Adrenal gland (tissue), 12 donors: ENCODE measurements around the gene MAD1L1. TPM values are rescaled to one million over a fixed set of nuclear protein-coding genes. Genes with fewer than 3 reads are reported as not detected.

Source experiments
- DNase-seq, 7 donors: peaks; one replicate each; pipeline ENCODE4 v3.0.0-alpha.2; 2019 to 2020
- H3K27ac ChIP-seq, 5 donors: fragments of 200-600 bp; sonication (generic) in 4 of 5; 1 replicate in 3 of 5; 2 replicates in 2 of 5; pipeline versions ENCODE4 v1.5.1 to v1.8.0; 2016 to 2020; ENCODE audit warnings: mild to moderate bottlenecking in 1 of 5
- H3K27me3 ChIP-seq: fragments of 200-600 bp; 2 replicates; pipeline ENCODE4 v1.8.0; 2021
- H3K36me3 ChIP-seq, 2 donors: fragments of 200-600 bp; replicated peaks in 1 of 2; 1 replicate in 1 of 2; 2 replicates in 1 of 2; pipeline versions ENCODE4 v1.5.1 to v1.8.0; 2018 to 2022
- H3K4me1 ChIP-seq, 2 donors: fragments of 200-600 bp; replicated peaks in 1 of 2; 1 replicate in 1 of 2; 2 replicates in 1 of 2; pipeline versions ENCODE4 v1.5.1 to v1.8.0; 2018 to 2021
- H3K4me3 ChIP-seq, 4 donors: fragments of 200-600 bp; sonication (generic) in 3 of 4; one replicate each; pipeline ENCODE4 v1.5.1; 2016 to 2018
- H3K9me3 ChIP-seq, 3 donors: fragments of 200-600 bp; sonication (generic) in 1 of 3; replicated peaks in 1 of 3; 1 replicate in 2 of 3; 2 replicates in 1 of 3; pipeline versions ENCODE4 v1.5.1 to v1.8.0; 2016 to 2021
- POLR2A ChIP-seq, 2 donors: fragments of 450-650 bp; IDR thresholded peaks; one replicate each; pipeline ENCODE4 v1.6.1; 2017; ENCODE audit warnings: antibody characterized with exemption in 2 of 2, mild to moderate bottlenecking in 2 of 2, moderate library complexity in 1 of 2
- WGBS, 4 donors: extraction: QIAGEN DNeasy Blood & Tissue Kit in 2 of 4; methylation state at CpG; one replicate each; pipeline versions ENCODE4 v1.1.5 to v1.1.7; 2013 to 2017; 5-methylcytosine and 5-hydroxymethylcytosine counted together
- intact Hi-C, 2 donors: fragments of 100-400 bp; cut with DNase I; formaldehyde crosslinking; loops; one replicate each; pipeline versions ENCODE4 v1.14.1 to v1.15.0; 2022 to 2023
- polyA plus RNA-seq, 3 donors: library from polyadenylated mRNA; stranded (reverse); fragments of 200-250 nt in 2 of 3; fragments of 350-450 nt in 1 of 3; fragmentation: Illumina TruSeq in 1 of 3; extraction: RNeasy Lipid Tissue Mini Kit (QIAGEN cat#74804) in 1 of 3; gene quantifications; one replicate each; pipeline ENCODE4 v1.2.3, GENCODE V29; 2013 to 2014
- total RNA-seq, 9 donors: library from RNA; depleted of rRNA in 4 of 9; stranded (reverse); fragments of >200 nt in 4 of 9; fragments of 120-200 nt in 1 of 9; fragmentation: NEBNext Ultra II Directional in 1 of 9; extraction: Animal tissue kit (Norgen Biotek cat#: 25700) in 1 of 9; gene quantifications; one replicate each; pipeline versions ENCODE4 v1.1.0 to v1.2.4, GENCODE V29; 2013 to 2023
- TF ChIP-seq, protein P1 (sequence below), 6 experiments: fragments of 450-650 bp in 4 of 6; fragments of 200-600 bp in 2 of 6; sonication (generic) in 1 of 6; IDR thresholded peaks; 1 replicate in 5 of 6; 2 replicates in 1 of 6; pipeline versions ENCODE4 v1.5.1 to v1.8.0; 2016 to 2021; ENCODE audit warnings: antibody characterized with exemption in 6 of 6, mild to moderate bottlenecking in 2 of 6, moderate library complexity in 1 of 6
- donor health status: healthy with polysubstance abuse.
- donor health status: Bipolar disorder and iron deficiency.
- donor health status: DM: yes; HTN: yes; CAD: no.
- donor health status: DM: no; HTN: no; CAD: no.
- donor health status: DM: no; HTN: no; CAD: no.
- donor health status: DM: yes; HTN: yes; CAD: no.

MAD1L1 gene
- total and polyA plus RNA-seq, 12 donors = 6.7 to 87.7 (median 28.9) TPM

DNA sequence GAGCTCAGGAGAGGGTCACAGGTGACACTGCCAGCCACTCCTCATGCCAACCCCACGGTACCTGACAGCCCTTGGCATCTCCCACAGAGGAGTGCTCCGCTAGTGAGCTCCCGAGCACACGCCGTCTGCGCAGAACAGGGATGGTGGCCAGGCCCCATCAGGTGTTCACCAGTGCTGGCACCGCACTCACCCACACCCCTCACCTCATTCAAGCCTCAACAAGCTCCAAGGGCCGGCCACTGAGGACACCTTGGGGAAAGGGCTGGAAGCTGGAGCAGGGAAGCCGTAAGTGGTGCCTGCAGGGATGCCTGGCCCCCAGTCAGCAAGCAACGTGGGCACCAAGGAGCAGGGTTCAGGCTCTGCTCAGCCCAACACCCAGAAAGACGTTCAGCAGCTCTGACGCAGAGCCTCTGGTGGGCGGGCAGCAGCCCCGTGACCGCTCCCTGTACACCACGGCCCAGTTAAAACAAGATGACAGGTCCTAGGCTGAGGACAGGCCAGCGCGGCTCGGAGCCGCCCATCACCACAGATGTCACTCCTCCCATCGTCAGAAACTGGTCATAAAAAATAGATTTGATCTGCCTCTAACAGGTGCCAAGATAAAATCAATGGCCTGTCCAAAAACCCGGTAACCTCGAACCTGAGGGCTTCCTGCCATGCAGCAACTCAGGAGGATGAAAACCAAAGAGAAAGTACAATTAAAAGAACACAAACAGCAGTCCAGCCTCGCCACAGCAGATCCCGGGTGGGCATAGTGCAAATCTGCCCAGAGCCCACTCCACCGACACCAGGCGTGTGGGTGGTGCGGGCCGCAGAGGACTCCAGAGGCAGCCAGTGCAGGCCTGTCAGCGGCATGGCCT is 275.9 kb downstream of the MAD1L1 start:
- intact Hi-C loops = no loop called here
- H3K36me3 ChIP-seq = no peaks in the 10 kb centered on the region
- no peak for DNase-seq
- no peaks in the 10 kb centered on the region for H3K27me3 ChIP-seq
- H3K27ac ChIP-seq = no peak overlapping the region
- H3K4me3 ChIP-seq = no peak overlapping the region
- H3K9me3 ChIP-seq = no peaks in the 10 kb centered on the region
- 94% methylated on average over 27 to 30 of the region's 30 CpGs for WGBS, 4 donors
- H3K4me1 ChIP-seq = no peaks in the 10 kb centered on the region
- TF ChIP-seq, protein P1, sequence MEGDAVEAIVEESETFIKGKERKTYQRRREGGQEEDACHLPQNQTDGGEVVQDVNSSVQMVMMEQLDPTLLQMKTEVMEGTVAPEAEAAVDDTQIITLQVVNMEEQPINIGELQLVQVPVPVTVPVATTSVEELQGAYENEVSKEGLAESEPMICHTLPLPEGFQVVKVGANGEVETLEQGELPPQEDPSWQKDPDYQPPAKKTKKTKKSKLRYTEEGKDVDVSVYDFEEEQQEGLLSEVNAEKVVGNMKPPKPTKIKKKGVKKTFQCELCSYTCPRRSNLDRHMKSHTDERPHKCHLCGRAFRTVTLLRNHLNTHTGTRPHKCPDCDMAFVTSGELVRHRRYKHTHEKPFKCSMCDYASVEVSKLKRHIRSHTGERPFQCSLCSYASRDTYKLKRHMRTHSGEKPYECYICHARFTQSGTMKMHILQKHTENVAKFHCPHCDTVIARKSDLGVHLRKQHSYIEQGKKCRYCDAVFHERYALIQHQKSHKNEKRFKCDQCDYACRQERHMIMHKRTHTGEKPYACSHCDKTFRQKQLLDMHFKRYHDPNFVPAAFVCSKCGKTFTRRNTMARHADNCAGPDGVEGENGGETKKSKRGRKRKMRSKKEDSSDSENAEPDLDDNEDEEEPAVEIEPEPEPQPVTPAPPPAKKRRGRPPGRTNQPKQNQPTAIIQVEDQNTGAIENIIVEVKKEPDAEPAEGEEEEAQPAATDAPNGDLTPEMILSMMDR (IDR thresholded peaks at IDR 0.05) = no peak
- no peak for TF ChIP-seq POLR2A (IDR thresholded peaks at IDR 0.05)

DNA sequence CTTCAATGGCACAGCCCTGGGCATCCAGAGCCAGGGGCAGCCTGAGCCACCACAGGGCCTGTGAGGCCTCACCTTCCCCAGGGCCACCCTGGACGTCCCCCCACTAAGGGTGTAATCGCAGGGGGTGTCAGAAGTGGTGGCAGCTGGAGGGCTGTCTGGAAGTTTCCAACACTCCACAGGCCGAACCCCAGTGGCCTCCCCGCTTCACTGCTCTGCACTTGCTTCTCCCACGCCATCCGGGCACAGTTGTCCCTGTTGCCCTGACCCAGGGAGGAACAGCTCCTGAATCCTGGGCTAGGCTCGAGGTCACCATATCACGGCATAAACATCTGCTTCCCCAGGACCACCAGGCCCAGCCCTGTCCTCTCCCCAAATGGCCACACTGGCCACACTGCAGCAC is 276.6 kb downstream of the MAD1L1 start:
- no peak overlapping the region for H3K4me3 ChIP-seq
- H3K4me1 ChIP-seq = no peaks in the 10 kb centered on the region
- H3K27ac ChIP-seq = no peak overlapping the region
- no peak for DNase-seq
- intact Hi-C loops = no loop called here
- H3K9me3 ChIP-seq = no peaks in the 10 kb centered on the region
- H3K36me3 ChIP-seq = no peaks in the 10 kb centered on the region
- H3K27me3 ChIP-seq = no peaks in the 10 kb centered on the region
- WGBS, 4 donors = 89 to 95% (median 93%) methylated on average over 5 to 8 of the region's 8 CpGs
- TF ChIP-seq, protein P1 (IDR thresholded peaks at IDR 0.05) = no peak
- TF ChIP-seq POLR2A (IDR thresholded peaks at IDR 0.05) = no peak

DNA sequence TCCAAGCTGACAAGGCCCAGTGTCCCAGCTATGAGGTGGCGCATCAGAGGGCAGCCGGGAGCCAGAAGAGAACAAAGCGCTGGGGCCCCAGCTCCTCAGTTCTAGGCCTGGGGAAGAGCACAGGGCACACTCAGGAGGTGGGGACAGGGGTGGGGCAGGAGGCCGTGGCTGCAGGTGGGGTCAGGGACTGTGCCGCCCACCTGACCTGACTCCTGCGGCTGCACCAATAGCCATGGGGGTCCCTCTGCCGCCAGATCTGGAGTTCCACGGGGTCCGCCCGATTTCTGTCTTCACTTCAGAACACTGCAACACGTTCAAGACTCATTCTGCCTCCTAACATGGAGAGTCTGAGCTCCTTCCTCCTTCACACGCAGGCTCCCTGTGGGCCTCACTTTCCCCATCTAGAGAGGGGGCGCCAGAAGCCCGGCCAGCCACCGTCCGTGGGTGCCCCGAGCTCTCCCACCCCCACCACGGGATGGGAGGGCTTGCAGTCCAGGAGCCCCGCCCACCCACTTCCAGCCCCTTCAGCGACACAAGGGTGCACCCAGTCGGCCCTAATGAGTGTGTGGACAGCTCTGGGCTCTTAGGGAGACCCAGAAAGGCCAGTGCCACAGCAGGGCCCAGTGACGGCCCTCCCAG is 278.3 kb downstream of the MAD1L1 start:
- H3K4me1 ChIP-seq = no peaks in the 10 kb centered on the region
- H3K4me3 ChIP-seq = no peak overlapping the region
- WGBS, 4 donors = 80 to 87% (median 85%) methylated on average over 19 to 22 of the region's 22 CpGs
- H3K36me3 ChIP-seq = no peaks in the 10 kb centered on the region
- no peak for DNase-seq
- H3K27me3 ChIP-seq = no peaks in the 10 kb centered on the region
- intact Hi-C loops = no loop called here
- no peaks in the 10 kb centered on the region for H3K9me3 ChIP-seq
- TF ChIP-seq, protein P1 (IDR thresholded peaks at IDR 0.05) = no peak
- no peak for TF ChIP-seq POLR2A (IDR thresholded peaks at IDR 0.05)
- H3K27ac ChIP-seq = no peak overlapping the region

DNA sequence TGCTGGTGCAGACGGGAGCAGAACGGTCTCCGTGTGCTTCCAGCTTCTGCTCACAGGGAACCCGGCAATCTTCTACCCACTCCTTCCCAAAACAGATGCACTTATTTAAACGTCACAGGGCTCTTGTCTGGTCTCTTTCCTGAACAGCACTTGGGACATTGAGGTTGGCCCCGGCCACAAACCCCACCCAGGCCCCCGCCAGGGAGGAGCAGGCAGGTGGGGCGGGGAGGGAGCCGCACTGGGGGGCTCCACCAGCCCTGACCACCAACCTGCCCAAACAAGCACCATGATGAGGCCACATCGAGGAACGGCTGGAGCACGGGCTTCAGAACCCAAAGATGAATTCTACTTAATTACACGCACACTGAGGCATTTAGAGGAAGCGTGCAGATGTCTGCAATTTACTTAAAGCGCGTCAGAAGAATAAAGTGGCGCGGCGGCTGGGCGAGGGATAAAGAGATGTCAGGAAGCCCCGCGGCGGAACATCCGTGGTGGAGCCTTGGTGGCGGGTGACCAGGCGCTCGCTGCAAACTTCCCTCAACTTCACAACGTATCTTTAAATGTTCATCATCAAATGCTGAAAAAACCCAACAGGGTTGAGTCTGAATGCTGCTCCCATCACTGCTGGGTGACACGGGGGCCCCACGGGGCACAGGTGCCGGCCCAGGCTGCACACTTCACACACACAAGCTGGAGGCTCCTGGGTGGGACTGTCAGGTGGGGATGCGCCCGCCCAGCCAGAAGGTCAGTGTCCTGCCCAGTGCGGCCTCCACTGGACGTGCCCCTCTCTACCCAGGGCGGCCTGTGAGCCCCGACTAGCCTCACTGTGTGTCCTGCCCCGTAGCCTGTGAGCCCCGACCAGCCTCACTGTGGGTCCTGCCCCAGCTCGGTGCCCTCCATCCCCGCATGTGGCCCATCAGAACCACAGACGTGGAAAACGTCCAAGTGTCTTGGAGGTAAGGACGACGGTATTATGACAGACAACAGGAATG is 279.2 kb downstream of the MAD1L1 start:
- WGBS, 4 donors = 93 to 95% (median 94%) methylated on average over 33 to 45 of the region's 45 CpGs
- no peak for DNase-seq
- intact Hi-C loops = no loop called here
- no peak overlapping the region for H3K4me3 ChIP-seq
- H3K27me3 ChIP-seq = no peaks in the 10 kb centered on the region
- no peaks in the 10 kb centered on the region for H3K9me3 ChIP-seq
- no peak overlapping the region for H3K27ac ChIP-seq
- TF ChIP-seq, protein P1 (IDR thresholded peaks at IDR 0.05) = no peak
- no peak for TF ChIP-seq POLR2A (IDR thresholded peaks at IDR 0.05)
- no peaks in the 10 kb centered on the region for H3K36me3 ChIP-seq
- no peaks in the 10 kb centered on the region for H3K4me1 ChIP-seq
